Neural cell (in vitro differentiated cells): ENCODE results near the gene FCAMR. TPM values are rescaled to one million over a fixed set of nuclear protein-coding genes. Genes with fewer than 3 reads are reported as not detected.

Experiments used
- H2AFZ ChIP-seq: fragments of 200-600, 300-800 bp; sonication (generic), shearing (Covaris generic); 2 replicates; pipeline ENCODE4 v1.6.0; 2014; ENCODE audit warnings: low read depth, mild to moderate bottlenecking, antibody characterized with exemption, low read length, moderate library complexity
- H3F3A ChIP-seq: fragments of 200-600 bp; shearing (Covaris generic); 2 replicates; pipeline ENCODE4 v1.6.1; 2016; ENCODE audit warnings: mild to moderate bottlenecking, moderate library complexity, mixed read lengths, antibody characterized with exemption, low read length; ENCODE audit not compliant: insufficient read depth, poor library complexity, severe bottlenecking
- H3K27ac ChIP-seq: fragments of 200-600, 300-800 bp; sonication (generic), shearing (Covaris generic); 2 replicates; pipeline ENCODE4 v1.5.1; 2014; ENCODE audit warnings: mild to moderate bottlenecking, low read length, moderate library complexity
- H3K27me3 ChIP-seq: fragments of 300-800, 200-600 bp; sonication (generic), shearing (Covaris generic); 2 replicates; pipeline ENCODE4 v1.6.0; 2014; ENCODE audit warnings: mild to moderate bottlenecking, low read depth, low read length, moderate library complexity; ENCODE audit not compliant: insufficient read depth
- H3K36me3 ChIP-seq: fragments of 300-800, 200-600 bp; sonication (generic), shearing (Covaris generic); 2 replicates; pipeline ENCODE4 v1.5.1; 2014; ENCODE audit warnings: mild to moderate bottlenecking, antibody characterized with exemption, low read length, moderate library complexity; ENCODE audit not compliant: insufficient read depth
- H3K4me2 ChIP-seq: fragments of 300-800, 200-600 bp; sonication (generic), shearing (Covaris generic); 2 replicates; pipeline ENCODE4 v1.6.0; 2014; ENCODE audit warnings: mild to moderate bottlenecking, low read length
- H3K4me3 ChIP-seq: fragments of 300-800, 200-600 bp; sonication (generic), shearing (Covaris generic); 2 replicates; pipeline ENCODE4 v1.5.1; 2014; ENCODE audit warnings: mild to moderate bottlenecking, low read length, moderate library complexity
- H3K79me2 ChIP-seq: fragments of 200-600 bp; shearing (Covaris generic); replicated peaks from 2 replicates; pipeline ENCODE4 v1.6.0; 2014; ENCODE audit warnings: mild to moderate bottlenecking, low read length, moderate library complexity; ENCODE audit not compliant: insufficient read depth
- H3K9ac ChIP-seq: fragments of 300-800, 200-600 bp; sonication (generic), shearing (Covaris generic); 2 replicates; pipeline ENCODE4 v1.6.1; 2016; ENCODE audit warnings: mild to moderate bottlenecking, low read length, mixed read lengths
- H3K9me2 ChIP-seq: fragments of 200-600 bp; shearing (Covaris generic); 2 replicates; pipeline ENCODE4 v1.6.1; 2016; ENCODE audit warnings: mild to moderate bottlenecking, low read length, mixed read lengths; ENCODE audit not compliant: insufficient read depth
- H3K9me3 ChIP-seq: fragments of 200-600, 300-800 bp; sonication (generic), shearing (Covaris generic); 2 replicates; pipeline ENCODE4 v1.6.1; 2016; ENCODE audit warnings: mild to moderate bottlenecking, mixed run types, low read length, moderate library complexity, mixed read lengths
- H4K20me1 ChIP-seq: fragments of 200-600 bp; shearing (Covaris generic); 2 replicates; pipeline ENCODE4 v1.6.1; 2016; ENCODE audit warnings: mild to moderate bottlenecking, mixed run types; ENCODE audit not compliant: insufficient read depth
- CTCF ChIP-seq: fragments of 450-650 bp; IDR thresholded peaks from 2 replicates; pipeline ENCODE4 v1.5.1; 2014; ENCODE audit warnings: antibody characterized with exemption, mild to moderate bottlenecking, moderate library complexity; ENCODE audit not compliant: poor library complexity, severe bottlenecking
- EP300 ChIP-seq: fragments of 450-650 bp; conservative IDR thresholded peaks from 2 replicates; pipeline ENCODE4 v1.6.1; 2014; ENCODE audit warnings: antibody characterized with exemption, mild to moderate bottlenecking, moderate library complexity; ENCODE audit not compliant: poor library complexity, severe bottlenecking
- EZH2 ChIP-seq: fragments of 200-600, 300-800 bp; shearing (Covaris generic), sonication (generic); IDR thresholded peaks from 2 replicates; pipeline ENCODE4 v1.6.1; 2014; ENCODE audit warnings: antibody characterized with exemption, low read length, borderline replicate concordance, mild to moderate bottlenecking; ENCODE audit not compliant: insufficient read depth, poor library complexity, severe bottlenecking
- MXI1 ChIP-seq: fragments of 450-650 bp; conservative IDR thresholded peaks from 2 replicates; pipeline ENCODE4 v1.6.1; 2014; ENCODE audit warnings: antibody characterized with exemption, mild to moderate bottlenecking; ENCODE audit not compliant: poor library complexity, severe bottlenecking
- POLR2AphosphoS5 ChIP-seq: IDR thresholded peaks from 2 replicates; pipeline ENCODE4 v1.6.1; 2012
- RAD21 ChIP-seq: fragments of 450-650 bp; conservative IDR thresholded peaks from 2 replicates; pipeline ENCODE4 v1.6.1; 2014; ENCODE audit warnings: antibody characterized with exemption, mild to moderate bottlenecking, moderate library complexity
- REST ChIP-seq: IDR thresholded peaks from 2 replicates; pipeline ENCODE4 v1.6.1; 2012; ENCODE audit warnings: borderline replicate concordance
- SMC3 ChIP-seq: fragments of 450-650 bp; conservative IDR thresholded peaks from 2 replicates; pipeline ENCODE4 v1.6.1; 2014; ENCODE audit warnings: antibody characterized with exemption, mild to moderate bottlenecking, moderate library complexity; ENCODE audit not compliant: poor library complexity
- TAF1 ChIP-seq: IDR thresholded peaks from 2 replicates; pipeline ENCODE4 v1.6.1; 2012; ENCODE audit warnings: low read depth
- polyA plus RNA-seq: library from polyadenylated mRNA; depleted of rRNA; stranded (reverse); fragments of >200 nt; gene quantifications from 2 replicates; pipeline ENCODE4 v1.2.3, GENCODE V29; 2014

The FCAMR gene
- polyA plus RNA-seq, 1 donor from 2014 or later: not detected

GRCh38 chr1:206953126-206953525, 17.1 kb downstream of the FCAMR start:
- no peaks in the 10 kb centered on the region for H3K79me2 ChIP-seq
- H4K20me1 ChIP-seq: no peaks in the 10 kb centered on the region
- H2AFZ ChIP-seq: no peak overlapping the region
- no peaks in the 10 kb centered on the region for H3K9me3 ChIP-seq
- no peak overlapping the region for H3K4me2 ChIP-seq
- TF ChIP-seq POLR2AphosphoS5 (no peak), SMC3 (no peak), MXI1 (no peak), CTCF (no peak), RAD21 (no peak), EZH2 (no peak), EP300 (no peak), REST (no peak), TAF1 (no peak)
- no peaks in the 10 kb centered on the region for H3K36me3 ChIP-seq
- H3K4me3 ChIP-seq: no peak overlapping the region
- no peak overlapping the region for H3K27ac ChIP-seq
- H3K9me2 ChIP-seq: no peaks in the 10 kb centered on the region
- H3K9ac ChIP-seq: no peak overlapping the region
- no peaks in the 10 kb centered on the region for H3F3A ChIP-seq
- no peaks in the 10 kb centered on the region for H3K27me3 ChIP-seq

GRCh38 chr1:206952171-206952570, 18.1 kb downstream of the FCAMR start:
- no peaks in the 10 kb centered on the region for H3K9me2 ChIP-seq

More at GRCh38 chr1:206952171-206952570, 18.1 kb downstream of the FCAMR start:
- Histone ChIP-seq H3K9ac (no peak overlapping the region), H3K27me3 (no peaks in the 10 kb centered on the region), H3K36me3 (no peaks in the 10 kb centered on the region), H3K9me3 (no peaks in the 10 kb centered on the region), H3K27ac (no peak overlapping the region), H3K79me2 (no peaks in the 10 kb centered on the region), H3K4me2 (no peak overlapping the region), H4K20me1 (no peaks in the 10 kb centered on the region), H2AFZ (no peak overlapping the region), H3K4me3 (no peak overlapping the region), H3F3A (no peaks in the 10 kb centered on the region)
- no peak for TF ChIP-seq RAD21
